Natural killer cell (primary cell): Measurements from ENCODE around the gene STAP2. TPM values are rescaled to one million over a fixed set of nuclear protein-coding genes. Genes with fewer than 3 reads are reported as not detected.
A peak's percentile ranks its signal among the peaks of the same experiment; 100 is the strongest.

ENCODE experiments used
- ATAC-seq, 3 donors: fragments of 150-1000 bp in 2 of 3; fragments of 200-7000 bp in 1 of 3; cut with Tn5 transposase; 1 replicate in 1 of 3; 2 replicates in 2 of 3; pipeline ENCODE4 v1.10.0; 2021; ENCODE audit warnings: mild to moderate bottlenecking in 2 of 3, moderate library complexity in 2 of 3
- DNase-seq, 2 donors: peaks; one replicate each; pipeline versions ENCODE4 v3.0.0 to v3.0.0-alpha.2; 2013 to 2021; ENCODE audit warnings: mixed read lengths in 1 of 2
- H3K27ac ChIP-seq: one replicate; pipeline ENCODE4 v1.5.1; 2013; ENCODE audit warnings: mild to moderate bottlenecking, low read length
- H3K27me3 ChIP-seq: one replicate; pipeline ENCODE4 v1.6.1; 2013; ENCODE audit warnings: low read length; ENCODE audit not compliant: control insufficient read depth, insufficient read depth
- H3K36me3 ChIP-seq: one replicate; pipeline ENCODE4 v1.6.1; 2013; ENCODE audit warnings: low read length; ENCODE audit not compliant: control insufficient read depth, insufficient read depth
- H3K4me1 ChIP-seq: one replicate; pipeline ENCODE4 v1.6.1; 2013; ENCODE audit warnings: low read length; ENCODE audit not compliant: control insufficient read depth, insufficient read depth
- H3K4me3 ChIP-seq: one replicate; pipeline ENCODE4 v1.5.1; 2013; ENCODE audit warnings: low read length
- H3K9me3 ChIP-seq: one replicate; pipeline ENCODE4 v1.6.1; 2013; ENCODE audit warnings: low read length; ENCODE audit not compliant: control insufficient read depth, insufficient read depth
- H3K27ac Mint-ChIP-seq, 2 donors: one replicate each; pipeline ENCODE4 v1.8.0; 2022; ENCODE audit warnings: mild to moderate bottlenecking in 2 of 2, mixed read lengths in 2 of 2, moderate library complexity in 1 of 2
- H3K27me3 Mint-ChIP-seq, 2 donors: one replicate each; pipeline ENCODE4 v1.8.0; 2022; ENCODE audit warnings: low read depth in 2 of 2, mixed read lengths in 2 of 2
- H3K36me3 Mint-ChIP-seq: one replicate; pipeline ENCODE4 v1.8.0; 2022; ENCODE audit warnings: mixed read lengths
- H3K4me1 Mint-ChIP-seq, 2 donors: one replicate each; pipeline ENCODE4 v1.8.0; 2022; ENCODE audit warnings: mixed read lengths in 2 of 2
- H3K4me3 Mint-ChIP-seq: one replicate; pipeline ENCODE4 v1.8.0; 2022; ENCODE audit warnings: mild to moderate bottlenecking, moderate library complexity, mixed read lengths
- H3K9me3 Mint-ChIP-seq, 2 donors: one replicate each; pipeline ENCODE4 v1.8.0; 2022; ENCODE audit warnings: mixed read lengths in 2 of 2
- whole genome bisulfite sequencing: methylation state at CpG from one replicate; pipeline ENCODE4 v1.1.7; 2013; ENCODE audit warnings: missing lambda C conversion rate; ENCODE audit not compliant: insufficient coverage; 5-methylcytosine and 5-hydroxymethylcytosine counted together
- intact Hi-C: fragments of 100-400 bp; cut with micrococcal nuclease; formaldehyde crosslinking; loops from one replicate; pipeline ENCODE4 v1.14.2; 2022
- total RNA-seq, 4 donors: library from RNA; stranded (reverse); fragments of 120-200 nt in 1 of 4; gene quantifications; one replicate each; pipeline versions ENCODE4 v1.2.3 to v1.2.4, GENCODE V29; 2013 to 2022
- TF ChIP-seq, protein P1 (sequence below): fragments of 200-600 bp; IDR thresholded peaks from one replicate; pipeline ENCODE4 v1.8.0; 2022; ENCODE audit warnings: antibody characterized with exemption

The STAP2 gene
- total RNA-seq, 3 donors from 2014 or later (not counting 1 experiment from before 2014, with no cell fraction given), result 1.4 to 3.3 (median 2.0) TPM

DNA sequence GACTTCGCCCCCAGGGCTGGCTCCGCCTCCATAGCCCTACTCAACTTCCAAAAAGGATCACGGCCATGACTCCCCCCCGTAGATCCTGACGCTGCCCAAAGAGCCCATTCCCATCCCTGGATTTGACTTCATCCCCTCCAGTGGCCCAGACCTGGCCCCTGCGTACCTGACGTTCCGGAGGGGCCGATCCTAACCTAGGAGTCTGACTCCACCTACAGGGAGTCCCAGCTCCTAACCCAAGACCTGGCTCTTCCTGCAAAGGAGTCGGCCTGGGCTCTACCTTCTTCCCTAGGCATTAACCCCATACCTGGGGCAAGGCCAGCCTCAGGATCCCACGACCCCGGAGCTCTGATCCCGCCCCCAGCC lies 10.8 kb downstream of the STAP2 start:
- DNase-seq (no peak), ATAC-seq (peak in 2 of 3 donors; percentile 3)
- Histone ChIP-seq H3K27ac (no peak overlapping the region), H3K27me3 (no peaks in the 10 kb centered on the region), H3K4me1 (peaks cover 30% of the 10 kb centered on the region), H3K36me3 (no peaks in the 10 kb centered on the region), H3K9me3 (no peaks in the 10 kb centered on the region), H3K4me3 (peak overlapping the region; percentile 42)
- TF ChIP-seq, protein P1, sequence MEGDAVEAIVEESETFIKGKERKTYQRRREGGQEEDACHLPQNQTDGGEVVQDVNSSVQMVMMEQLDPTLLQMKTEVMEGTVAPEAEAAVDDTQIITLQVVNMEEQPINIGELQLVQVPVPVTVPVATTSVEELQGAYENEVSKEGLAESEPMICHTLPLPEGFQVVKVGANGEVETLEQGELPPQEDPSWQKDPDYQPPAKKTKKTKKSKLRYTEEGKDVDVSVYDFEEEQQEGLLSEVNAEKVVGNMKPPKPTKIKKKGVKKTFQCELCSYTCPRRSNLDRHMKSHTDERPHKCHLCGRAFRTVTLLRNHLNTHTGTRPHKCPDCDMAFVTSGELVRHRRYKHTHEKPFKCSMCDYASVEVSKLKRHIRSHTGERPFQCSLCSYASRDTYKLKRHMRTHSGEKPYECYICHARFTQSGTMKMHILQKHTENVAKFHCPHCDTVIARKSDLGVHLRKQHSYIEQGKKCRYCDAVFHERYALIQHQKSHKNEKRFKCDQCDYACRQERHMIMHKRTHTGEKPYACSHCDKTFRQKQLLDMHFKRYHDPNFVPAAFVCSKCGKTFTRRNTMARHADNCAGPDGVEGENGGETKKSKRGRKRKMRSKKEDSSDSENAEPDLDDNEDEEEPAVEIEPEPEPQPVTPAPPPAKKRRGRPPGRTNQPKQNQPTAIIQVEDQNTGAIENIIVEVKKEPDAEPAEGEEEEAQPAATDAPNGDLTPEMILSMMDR, result no peak
- peak overlapping the region; percentile 90 for H3K4me3 Mint-ChIP-seq
- H3K9me3 Mint-ChIP-seq, result no peaks in the 10 kb centered on the region
- peak overlapping the region; percentile 73 to 92 for H3K27ac Mint-ChIP-seq
- WGBS, result 14% methylated on average over 13 of the region's 13 CpGs
- intact Hi-C loops, result loop anchor here (1.0 kb wide), 2 partner anchors 14 to 81 kb away; partner anchors contain the start of gene YJU2
- H3K4me1 Mint-ChIP-seq, result peaks cover 16 to 33% of the 10 kb centered on the region in 2 donors
- no peaks in the 10 kb centered on the region for H3K36me3 Mint-ChIP-seq
- H3K27me3 Mint-ChIP-seq, result no peaks in the 10 kb centered on the region

DNA sequence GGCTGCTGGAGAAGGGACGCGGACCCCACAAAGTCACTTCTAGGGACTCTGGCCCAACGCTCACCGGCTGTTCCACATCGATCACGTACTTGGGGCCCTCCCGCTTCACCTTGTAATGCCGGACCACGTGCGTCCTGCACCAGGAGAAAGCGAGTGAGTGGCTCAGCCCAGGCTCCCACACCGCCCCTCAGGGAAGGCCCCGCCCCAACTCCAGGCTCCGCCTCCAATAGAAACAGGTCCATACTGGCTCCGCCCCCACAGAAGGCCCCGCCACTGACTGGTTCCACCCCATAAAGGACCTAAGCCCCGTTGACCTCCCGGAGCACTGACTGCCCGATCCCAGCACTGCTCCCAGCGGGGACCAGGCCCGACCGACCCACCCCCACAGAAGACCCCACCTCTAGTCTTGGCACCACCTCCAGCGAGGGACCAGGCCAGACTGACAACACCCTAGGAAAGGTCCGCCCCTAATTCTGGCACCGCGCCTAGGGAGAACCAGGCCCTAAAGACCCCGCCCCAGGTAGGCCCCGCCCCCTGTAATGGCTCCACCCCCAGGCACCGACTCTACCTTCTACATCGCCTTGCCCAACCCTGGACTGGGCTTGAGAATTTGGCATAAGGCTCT lies 11.3 kb downstream of the STAP2 start:
- H3K27ac ChIP-seq, result no peak overlapping the region
- Mint-ChIP-seq H3K27ac (peak overlapping the region; percentile 73 to 92), H3K4me3 (peak overlapping the region; percentile 90), H3K27me3 (no peaks in the 10 kb centered on the region), H3K4me1 (peaks cover 16 to 33% of the 10 kb centered on the region in 2 donors), H3K36me3 (no peaks in the 10 kb centered on the region), H3K9me3 (no peaks in the 10 kb centered on the region)
- WGBS, result 5% methylated on average over 30 of the region's 30 CpGs
- peaks cover 30% of the 10 kb centered on the region for H3K4me1 ChIP-seq
- peak in 2 of 3 donors; percentile 13 to 30 for ATAC-seq
- H3K4me3 ChIP-seq, result peak overlapping the region; percentile 42
- H3K36me3 ChIP-seq, result no peaks in the 10 kb centered on the region
- DNase-seq, result peak; percentile 58 to 74
- intact Hi-C loops, result no loop called here
- TF ChIP-seq, protein P1, result no peak
- H3K27me3 ChIP-seq, result no peaks in the 10 kb centered on the region
- H3K9me3 ChIP-seq, result no peaks in the 10 kb centered on the region

DNA sequence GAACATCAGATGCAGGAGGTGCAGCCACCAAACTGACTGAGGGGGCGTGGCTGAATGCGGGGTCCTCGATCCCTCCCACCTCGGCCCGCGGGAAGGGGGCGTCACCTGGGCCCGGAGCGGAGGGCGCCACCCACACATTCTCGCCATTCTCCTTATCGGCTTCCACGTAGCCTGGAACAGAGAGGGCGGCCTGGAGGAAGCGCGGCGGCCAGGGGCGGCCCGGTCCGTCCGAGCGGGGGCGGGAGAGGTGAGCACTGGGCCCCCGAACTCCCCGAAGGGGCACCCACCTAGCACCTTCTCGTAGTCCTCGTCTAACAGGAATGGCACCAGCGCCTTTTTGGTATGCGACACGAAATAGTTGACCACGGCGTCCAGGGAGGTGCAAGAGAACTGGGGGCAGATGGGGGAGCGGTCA lies 11.8 kb downstream of the STAP2 start:
- ATAC-seq (no peak), DNase-seq (peak in 1 of 2 donors; percentile 52)
- H3K4me1 ChIP-seq, result peaks cover 30% of the 10 kb centered on the region
- TF ChIP-seq, protein P1, result no peak
- H3K27ac ChIP-seq, result no peak overlapping the region
- H3K9me3 ChIP-seq, result no peaks in the 10 kb centered on the region
- peaks cover 16 to 33% of the 10 kb centered on the region in 2 donors for H3K4me1 Mint-ChIP-seq
- no peaks in the 10 kb centered on the region for H3K27me3 Mint-ChIP-seq
- no peaks in the 10 kb centered on the region for H3K27me3 ChIP-seq
- H3K4me3 ChIP-seq, result no peak overlapping the region
- intact Hi-C loops, result no loop called here
- 5% methylated on average over 33 of the region's 33 CpGs for WGBS
- no peaks in the 10 kb centered on the region for H3K9me3 Mint-ChIP-seq
- no peaks in the 10 kb centered on the region for H3K36me3 ChIP-seq
- no peaks in the 10 kb centered on the region for H3K36me3 Mint-ChIP-seq
- H3K27ac Mint-ChIP-seq, result no peak overlapping the region
- H3K4me3 Mint-ChIP-seq, result peak overlapping the region; percentile 90
